IMR-90 (cell line): Measurements from ENCODE around the gene ZNF574. TPM values are rescaled to one million over a fixed set of nuclear protein-coding genes. Genes with fewer than 3 reads are reported as not detected.

Experiments
- ATAC-seq: fragments of 200-7000 bp; cut with Tn5 transposase; 2 replicates; pipeline ENCODE4 v1.9.1; 2020; ENCODE audit warnings: low read depth, mild to moderate bottlenecking, moderate library complexity
- BruUV-seq: library from RNA; stranded (reverse); fragments of 400-500 nt; replicated peaks from 2 replicates; lab custom pipeline; 2021; lab: Mats Ljungman, UMichigan
- CTCF ChIA-PET: fragments of 300-600 bp; formaldehyde crosslinking; extraction: SDS; loops from one replicate; lab custom pipeline; 2021; ENCODE audit warnings: antibody characterized with exemption; lab: Yijun Ruan, JAX
- POLR2A ChIA-PET: fragments of 300-600 bp; sonication (Branson Sonifier 250); formaldehyde crosslinking; loops from one replicate; lab custom pipeline; 2022; ENCODE audit warnings: antibody characterized with exemption; ENCODE audit not compliant: unreplicated experiment; lab: Charles Lee
- DNase-seq: peaks from one replicate; pipeline ENCODE4 v3.0.0; 2013
- H2AFZ ChIP-seq: replicated peaks from 2 replicates; pipeline ENCODE3; 2013; ENCODE audit warnings: low read length, mild to moderate bottlenecking; ENCODE audit not compliant: poor library complexity
- H2AK5ac ChIP-seq: 2 replicates; pipeline ENCODE4 v1.6.1; 2013; ENCODE audit warnings: low read depth, low read length, inconsistent platforms
- H2AK9ac ChIP-seq: replicated peaks from 2 replicates; pipeline ENCODE3; 2013; ENCODE audit warnings: mild to moderate bottlenecking, low read depth, low read length, moderate library complexity; ENCODE audit not compliant: poor library complexity
- H2BK120ac ChIP-seq: 2 replicates; pipeline ENCODE4 v1.6.1; 2013; ENCODE audit warnings: low read depth, low read length, inconsistent platforms
- H2BK15ac ChIP-seq: 3 replicates; pipeline ENCODE4 v1.6.1; 2013; ENCODE audit warnings: low read depth, low read length, inconsistent platforms
- H2BK20ac ChIP-seq: 2 replicates; pipeline ENCODE4 v1.6.1; 2013; ENCODE audit warnings: low read depth, mild to moderate bottlenecking, inconsistent platforms, low read length, moderate library complexity
- H2BK5ac ChIP-seq: 2 replicates; pipeline ENCODE4 v1.6.1; 2013; ENCODE audit warnings: mild to moderate bottlenecking, low read depth, low read length, inconsistent platforms; ENCODE audit not compliant: poor library complexity, severe bottlenecking
- H3K14ac ChIP-seq: replicated peaks from 2 replicates; pipeline ENCODE4 v1.6.1; 2013; ENCODE audit warnings: low read depth, low read length, inconsistent platforms
- H3K18ac ChIP-seq: 2 replicates; pipeline ENCODE4 v1.6.1; 2013; ENCODE audit warnings: low read depth, low read length, control low read depth
- H3K23ac ChIP-seq: 2 replicates; pipeline ENCODE4 v1.6.1; 2013; ENCODE audit warnings: low read depth, low read length, inconsistent platforms
- H3K27ac ChIP-seq: 2 replicates; pipeline ENCODE4 v1.5.1; 2013; ENCODE audit warnings: mild to moderate bottlenecking, control low read depth, low read length; ENCODE audit not compliant: insufficient read depth
- H3K27me3 ChIP-seq: 2 replicates; pipeline ENCODE4 v1.6.1; 2013; ENCODE audit warnings: low read length; ENCODE audit not compliant: control insufficient read depth, insufficient read depth
- H3K36me3 ChIP-seq: 2 replicates; pipeline ENCODE4 v1.6.1; 2013; ENCODE audit warnings: low read length, mixed read lengths; ENCODE audit not compliant: control insufficient read depth, insufficient read depth
- H3K4ac ChIP-seq: 2 replicates; pipeline ENCODE4 v1.6.1; 2013; ENCODE audit warnings: low read depth, low read length, inconsistent platforms
- H3K4me1 ChIP-seq: 2 replicates; pipeline ENCODE4 v1.6.1; 2013; ENCODE audit warnings: low read length, mixed read lengths; ENCODE audit not compliant: control insufficient read depth, insufficient read depth
- H3K4me2 ChIP-seq: 2 replicates; pipeline ENCODE4 v1.6.1; 2013; ENCODE audit warnings: low read depth, mild to moderate bottlenecking, control low read depth, low read length, moderate library complexity
- H3K4me3 ChIP-seq: 2 replicates; pipeline ENCODE4 v1.5.1; 2013; ENCODE audit warnings: low read depth, mild to moderate bottlenecking, control low read depth, low read length, moderate library complexity; ENCODE audit not compliant: insufficient read depth
- H3K56ac ChIP-seq: 2 replicates; pipeline ENCODE4 v1.6.1; 2013; ENCODE audit warnings: low read length, inconsistent platforms; ENCODE audit not compliant: insufficient read depth; ENCODE audit errors: extremely low read depth
- H3K79me1 ChIP-seq, 2 experiments: 2 replicates each; pipeline ENCODE4 v1.6.1; 2013; ENCODE audit warnings: low read length in 2 of 2, inconsistent platforms in 1 of 2, low read depth in 1 of 2
- H3K9ac ChIP-seq: 2 replicates; pipeline ENCODE4 v1.6.1; 2013; ENCODE audit warnings: low read depth, low read length, control low read depth
- H3K9me1 ChIP-seq: 2 replicates; pipeline ENCODE4 v1.6.1; 2013; ENCODE audit warnings: low read length, inconsistent platforms; ENCODE audit not compliant: insufficient read depth
- H3K9me3 ChIP-seq: 2 replicates; pipeline ENCODE4 v1.6.1; 2013; ENCODE audit warnings: low read length; ENCODE audit not compliant: control insufficient read depth, insufficient read depth
- H4K20me1 ChIP-seq: 2 replicates; pipeline ENCODE4 v1.6.1; 2013; ENCODE audit warnings: low read length, inconsistent platforms; ENCODE audit not compliant: insufficient read depth
- H4K5ac ChIP-seq: 2 replicates; pipeline ENCODE4 v1.6.1; 2013; ENCODE audit warnings: mild to moderate bottlenecking, low read depth, low read length, control low read depth
- H4K8ac ChIP-seq, 2 experiments: 2 replicates each; pipeline ENCODE4 v1.6.1; 2013; ENCODE audit warnings: low read depth in 2 of 2, low read length in 2 of 2, control low read depth in 1 of 2, inconsistent platforms in 1 of 2
- H4K91ac ChIP-seq: 2 replicates; pipeline ENCODE4 v1.6.1; 2013; ENCODE audit warnings: low read depth, low read length, inconsistent platforms; ENCODE audit not compliant: insufficient read depth
- WGBS, 2 experiments: methylation state at CpG; one replicate each; pipeline versions ENCODE4 v1.1.5 to v1.1.7; 2013; ENCODE audit warnings: missing lambda C conversion rate in 2 of 2; ENCODE audit not compliant: insufficient read length in 1 of 2; ENCODE audit errors: extremely low coverage in 2 of 2; 5-methylcytosine and 5-hydroxymethylcytosine counted together
- dilution Hi-C: fragments of 300-500 bp; cut with HindIII; formaldehyde crosslinking; loops from one replicate; pipeline ENCODE4 v1.14.3; 2018; ENCODE audit warnings: low sequenced_read_pairs; ENCODE audit not compliant: unreplicated experiment
- in situ Hi-C: fragments of 300-500 bp; cut with MboI; formaldehyde crosslinking; loops from 3 replicates; pipeline ENCODE4 v1.14.3; 2019; ENCODE audit warnings: low sequenced_read_pairs, inconsistent platforms, mixed read lengths
- intact Hi-C: fragments of 100-400 bp; cut with micrococcal nuclease; formaldehyde crosslinking; loops from 2 replicates; pipeline ENCODE4 v1.10.0; 2022
- polyA plus RNA-seq, 3 experiments: library from polyadenylated mRNA; depleted of rRNA; stranded (reverse); fragments of >200 nt; gene quantifications; 2 replicates each; pipeline ENCODE4 v1.2.3, GENCODE V29; 2012; ENCODE audit warnings: low replicate concordance in 1 of 3
- total RNA-seq: library from RNA; depleted of rRNA; stranded (reverse); fragments of >200 nt; gene quantifications from 2 replicates; pipeline ENCODE4 v1.2.3, GENCODE V29; 2012
- TF ChIP-seq, protein P1 (sequence below): fragments of 150-350 bp; IDR thresholded peaks from 2 replicates; pipeline ENCODE4 v1.6.1; 2016; ENCODE audit warnings: low read depth, mild to moderate bottlenecking, low read length, moderate library complexity, borderline replicate concordance

Gene ZNF574
- total and polyA plus RNA-seq, 2 of the 4 experiments (the other 2 are of a cell fraction) = 8.1 to 14.1 TPM

DNA sequence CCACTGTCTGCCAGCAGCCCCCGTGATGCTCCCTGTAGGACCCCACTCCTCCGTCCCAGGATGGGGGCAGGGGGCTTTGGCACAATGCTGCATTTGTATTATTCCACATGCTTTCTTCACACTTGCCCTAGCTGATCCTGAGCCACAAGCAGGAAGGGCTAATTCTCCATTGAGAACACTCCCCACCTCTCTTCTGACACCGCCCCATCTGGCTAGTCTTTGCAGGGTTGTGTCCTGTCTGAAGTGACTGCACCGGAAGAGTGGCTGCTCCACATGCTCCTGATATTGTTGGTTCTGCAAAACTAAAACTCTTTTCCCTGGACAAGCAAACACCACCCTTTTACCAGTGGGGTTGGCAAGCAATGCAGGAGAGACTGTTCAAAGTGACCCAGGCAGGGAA is 18.0 kb downstream of the ZNF574 start:
- Histone ChIP-seq H3K4ac (no peak overlapping the region), H3K23ac (no peak overlapping the region), H4K91ac (no peak overlapping the region), H3K9me1 (no peaks in the 10 kb centered on the region; the same call in 1 of the 2 replicates), H3K27ac (no peak overlapping the region), H3K36me3 (no peaks in the 10 kb centered on the region), H3K9ac (no peak overlapping the region), H2AK9ac (no peak overlapping the region), H3K27me3 (no peaks in the 10 kb centered on the region; the same call in 1 of the 2 replicates), H2BK120ac (no peak overlapping the region), H2BK20ac (no peak overlapping the region), H3K9me3 (no peaks in the 10 kb centered on the region), H2BK5ac (no peak overlapping the region), H2AK5ac (no peak overlapping the region), H3K4me2 (no peak overlapping the region), H2AFZ (peak overlapping the region; percentile 9), H3K79me1 (no peaks in the 10 kb centered on the region), H3K56ac (no peak overlapping the region), H3K14ac (no peak overlapping the region), H3K4me3 (no peak overlapping the region), H2BK15ac (no peak overlapping the region), H3K4me1 (peaks cover 4% of the 10 kb centered on the region), H4K20me1 (no peaks in the 10 kb centered on the region), H4K5ac (no peak overlapping the region), H4K8ac (no peak overlapping the region), H3K18ac (no peak overlapping the region)
- in situ Hi-C loops = no loop called here
- ChIA-PET POLR2A (no interaction called here), CTCF (interaction anchor here (1.1 kb wide), 1 partner anchor 15 kb away, joined by 4 read pairs; no protein-coding TSS in a partner anchor)
- TF ChIP-seq, protein P1, sequence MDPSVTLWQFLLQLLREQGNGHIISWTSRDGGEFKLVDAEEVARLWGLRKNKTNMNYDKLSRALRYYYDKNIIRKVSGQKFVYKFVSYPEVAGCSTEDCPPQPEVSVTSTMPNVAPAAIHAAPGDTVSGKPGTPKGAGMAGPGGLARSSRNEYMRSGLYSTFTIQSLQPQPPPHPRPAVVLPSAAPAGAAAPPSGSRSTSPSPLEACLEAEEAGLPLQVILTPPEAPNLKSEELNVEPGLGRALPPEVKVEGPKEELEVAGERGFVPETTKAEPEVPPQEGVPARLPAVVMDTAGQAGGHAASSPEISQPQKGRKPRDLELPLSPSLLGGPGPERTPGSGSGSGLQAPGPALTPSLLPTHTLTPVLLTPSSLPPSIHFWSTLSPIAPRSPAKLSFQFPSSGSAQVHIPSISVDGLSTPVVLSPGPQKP = no peak
- dilution Hi-C loops = no loop called here
- no peak for ATAC-seq
- no peak for DNase-seq
- intact Hi-C loops = no loop called here
- no CpG with 5 or more reads among the region's 4 CpGs for WGBS, 2 experiments
- BruUV-seq = no TSS peak
